ENCODE measurements around the gene FBLN1. TPM values are rescaled to one million over a fixed set of nuclear protein-coding genes. Genes with fewer than 3 reads are reported as not detected.
"Not testable (repeated sequence)": the region's sequence is repeated elsewhere in the genome, so short reads cannot be mapped to it uniquely, and the experiment has no call there.

FBLN1 gene
- total and polyA plus RNA-seq, 2 donors (not counting 3 experiments of a cell fraction or from before 2014, with no cell fraction given) = 1.2 to 4.0 TPM

- CTCF ChIA-PET = interaction anchor here (1.0 to 1.4 kb wide), 3 partner anchors 9 to 144 kb away, joined by 3 to 6 read pairs (median 3); no protein-coding TSS in a partner anchor
- Histone ChIP-seq H3K9me1 (replicated peaks; ENCODE audit: control insufficient read depth, extremely low read depth, insufficient read depth, low read length) (no peaks in the 10 kb centered on the region), H3K27ac (ENCODE audit: insufficient read depth, low read depth, low read length) (no peak overlapping the region), H4K20me1 (replicated peaks; ENCODE audit: control insufficient read depth, extremely low read depth, insufficient read depth, low read length) (no peaks in the 10 kb centered on the region), H3K79me2 (ENCODE audit: control insufficient read depth, insufficient read depth, low read length) (no peaks in the 10 kb centered on the region), H3K4me1 (ENCODE audit: control insufficient read depth, extremely low read depth, insufficient read depth, low read length) (no peaks in the 10 kb centered on the region), H2AFZ (ENCODE audit: low read depth, low read length) (no peak overlapping the region), H3K36me3 (ENCODE audit: control insufficient read depth in 2 of 2, extremely low read depth in 1 of 2, insufficient read depth in 2 of 2, low read length in 2 of 2) (no peaks in the 10 kb centered on the region), H3K4me3 (replicated peaks in 1 of 3; ENCODE audit: insufficient read depth in 1 of 3, low read depth in 1 of 3, low read length in 3 of 3) (no peak overlapping the region), H3K9me3 (replicated peaks; ENCODE audit: control insufficient read depth, insufficient read depth, low read length) (no peaks in the 10 kb centered on the region), H3K27me3 (ENCODE audit: control insufficient read depth in 2 of 2, insufficient read depth in 2 of 2, low read length in 2 of 2) (no peaks in the 10 kb centered on the region), H3K4me2 (ENCODE audit: insufficient read depth, low read length) (no peak overlapping the region), H3K9ac (replicated peaks; ENCODE audit: extremely low read depth, insufficient read depth, low read length) (no peak overlapping the region)
- BruUV-seq (replicated peaks) = no TSS peak
- TF ChIP-seq FOS (IDR thresholded peaks at IDR 0.05; ENCODE audit: borderline replicate concordance, insufficient read depth, low read length) (no peak), POLR2A (IDR thresholded peaks at IDR 0.05; ENCODE audit: low read depth, low read length) (no peak), MAX (IDR thresholded peaks at IDR 0.05; ENCODE audit: insufficient read depth, insufficient read length) (no peak), JUN (IDR thresholded peaks at IDR 0.05; ENCODE audit: borderline replicate concordance, insufficient read depth, insufficient read length, low read depth) (no peak), POLR2AphosphoS5 (IDR thresholded peaks at IDR 0.05; ENCODE audit: insufficient read depth, low read depth, low read length) (no peak), GATA2 (IDR thresholded peaks at IDR 0.05; ENCODE audit: insufficient read depth, insufficient read length, low read depth, low read length) (no peak), EZH2 (IDR thresholded peaks at IDR 0.05; ENCODE audit: borderline replicate concordance, low read depth, low read length, severe bottlenecking) (no peak), CTCF (IDR thresholded peaks at IDR 0.05; ENCODE audit: extremely low read depth in 1 of 2, insufficient read depth in 1 of 2, low read depth in 1 of 2, low read length in 2 of 2) (no peak), MYC (IDR thresholded peaks at IDR 0.05; ENCODE audit: low read depth, low read length) (no peak)
- DNase-seq (ENCODE audit: low read depth, low spot score) = no peak
- intact Hi-C loops (cut with micrococcal nuclease) = no loop called here
- POLR2A ChIA-PET = no interaction called here
- no peak for FAIRE-seq
- dilution Hi-C loops (cut with MboI; ENCODE audit: extremely low pct_ligation_motif_present, low sequenced_read_pairs) = no loop called here
These were observed 40.5 kb upstream of the FBLN1 start for GRCh38 chr22:45462034-45462655.

GRCh38 chr22:45463691-45464090, 39.0 kb upstream of the FBLN1 start:
- H3K79me2 ChIP-seq (ENCODE audit: control insufficient read depth, insufficient read depth, low read length); H3K36me3 ChIP-seq (ENCODE audit: control insufficient read depth in 2 of 2, extremely low read depth in 1 of 2, insufficient read depth in 2 of 2, low read length in 2 of 2); H3K9ac ChIP-seq (replicated peaks; ENCODE audit: extremely low read depth, insufficient read depth, low read length); H3K4me1 ChIP-seq (ENCODE audit: control insufficient read depth, extremely low read depth, insufficient read depth, low read length); dilution Hi-C loops (cut with MboI; ENCODE audit: extremely low pct_ligation_motif_present, low sequenced_read_pairs); H4K20me1 ChIP-seq (replicated peaks; ENCODE audit: control insufficient read depth, extremely low read depth, insufficient read depth, low read length); BruUV-seq (replicated peaks); H3K9me1 ChIP-seq (replicated peaks; ENCODE audit: control insufficient read depth, extremely low read depth, insufficient read depth, low read length); DNase-seq (ENCODE audit: low read depth, low spot score); H3K27ac ChIP-seq (ENCODE audit: insufficient read depth, low read depth, low read length); H3K4me3 ChIP-seq (replicated peaks in 1 of 3; ENCODE audit: insufficient read depth in 1 of 3, low read depth in 1 of 3, low read length in 3 of 3); POLR2A ChIA-PET; H2AFZ ChIP-seq (ENCODE audit: low read depth, low read length); CTCF ChIA-PET; intact Hi-C loops (cut with micrococcal nuclease); H3K27me3 ChIP-seq (ENCODE audit: control insufficient read depth in 2 of 2, insufficient read depth in 2 of 2, low read length in 2 of 2); H3K4me2 ChIP-seq (ENCODE audit: insufficient read depth, low read length); FAIRE-seq; H3K9me3 ChIP-seq (replicated peaks; ENCODE audit: control insufficient read depth, insufficient read depth, low read length): not testable (repeated sequence)

All from endothelial cell of umbilical vein (primary cell).